HFFc6 (cell line): ENCODE results near the gene G2E3. TPM values are rescaled to one million over a fixed set of nuclear protein-coding genes. Genes with fewer than 3 reads are reported as not detected.

ENCODE experiments used
- DNase-seq: peaks from one replicate; pipeline ENCODE4 v3.0.0-alpha.2; 2018
- H3K27ac Mint-ChIP-seq: 2 replicates; pipeline ENCODE4 v1.8.0; 2020; ENCODE audit warnings: mild to moderate bottlenecking, mixed read lengths
- H3K27me3 Mint-ChIP-seq: 2 replicates; pipeline ENCODE4 v1.8.0; 2021; ENCODE audit warnings: mild to moderate bottlenecking, moderate library complexity, mixed read lengths; ENCODE audit not compliant: insufficient read depth
- H3K36me3 Mint-ChIP-seq: 2 replicates; pipeline ENCODE4 v1.8.0; 2021; ENCODE audit warnings: low read depth, mixed read lengths
- H3K4me1 Mint-ChIP-seq: 2 replicates; pipeline ENCODE4 v1.8.0; 2020; ENCODE audit warnings: low read depth, mixed read lengths
- H3K4me3 Mint-ChIP-seq: 2 replicates; pipeline ENCODE4 v1.8.0; 2020; ENCODE audit warnings: mild to moderate bottlenecking, moderate library complexity, mixed read lengths
- H3K9me3 Mint-ChIP-seq: 2 replicates; pipeline ENCODE4 v1.8.0; 2020; ENCODE audit warnings: mild to moderate bottlenecking, mixed read lengths
- CTCF ChIP-seq: fragments of 200-600 bp; sonication (generic); IDR thresholded peaks from 2 replicates; pipeline ENCODE4 v1.5.0; 2021; ENCODE audit warnings: antibody characterized with exemption, mild to moderate bottlenecking
- total RNA-seq, 6 experiments: library from RNA; stranded (reverse); fragmentation: NEBNext Ultra II Directional; extraction: Animal tissue kit (Norgen Biotek cat#: 25700); gene quantifications; 2 replicates in 1 of 6; 3 replicates in 5 of 6; pipeline ENCODE4 v1.2.3, GENCODE V29; 2021

The G2E3 gene
- total RNA-seq, 6 experiments from 2014 or later: 26.1 to 34.7 (median 27.3) TPM

- peaks cover 4% of the 10 kb centered on the region for H3K36me3 Mint-ChIP-seq
- DNase-seq: peak; percentile 39
- no peak for TF ChIP-seq CTCF
- no peak overlapping the region; the same call in 1 of the 2 replicates for H3K27ac Mint-ChIP-seq
- peaks cover 44% of the 10 kb centered on the region for H3K4me1 Mint-ChIP-seq
- no peaks in the 10 kb centered on the region for H3K9me3 Mint-ChIP-seq
- no peak overlapping the region; the same call in 1 of the 2 replicates for H3K4me3 Mint-ChIP-seq
- peaks cover 1% of the 10 kb centered on the region; the same call in 1 of the 2 replicates for H3K27me3 Mint-ChIP-seq
Measured at GRCh38 chr14:30550335-30550734, 8.6 kb upstream of the G2E3 start.

- H3K27me3 Mint-ChIP-seq: peaks cover 1% of the 10 kb centered on the region; the same call in 1 of the 2 replicates
- no peak for TF ChIP-seq CTCF
- H3K4me3 Mint-ChIP-seq: no peak overlapping the region
- no peak overlapping the region for H3K27ac Mint-ChIP-seq
- no peaks in the 10 kb centered on the region; the same call in none of the 2 replicates for H3K36me3 Mint-ChIP-seq
- no peak for DNase-seq
- no peaks in the 10 kb centered on the region for H3K9me3 Mint-ChIP-seq
- H3K4me1 Mint-ChIP-seq: peaks cover 44% of the 10 kb centered on the region
Measured at GRCh38 chr14:30551460-30551859, 7.5 kb upstream of the G2E3 start.

- Mint-ChIP-seq H3K4me3 (peak overlapping the region; percentile 62), H3K36me3 (no peaks in the 10 kb centered on the region), H3K9me3 (no peaks in the 10 kb centered on the region), H3K27ac (peak overlapping the region; percentile 73), H3K27me3 (no peaks in the 10 kb centered on the region; the same call in 1 of the 2 replicates), H3K4me1 (peaks cover 50% of the 10 kb centered on the region)
- no peak for TF ChIP-seq CTCF
- DNase-seq: peak; percentile 67
Measured at GRCh38 chr14:30553311-30553989, 5.5 kb upstream of the G2E3 start.

GRCh38 chr14:30558362-30558674 lies 640 bp upstream of the G2E3 start:
- peak overlapping the region; percentile 100 for H3K4me3 Mint-ChIP-seq
- no peaks in the 10 kb centered on the region for H3K27me3 Mint-ChIP-seq
- peak overlapping the region; percentile 100 for H3K27ac Mint-ChIP-seq
- H3K9me3 Mint-ChIP-seq: no peaks in the 10 kb centered on the region
- peaks cover 41% of the 10 kb centered on the region for H3K4me1 Mint-ChIP-seq
- H3K36me3 Mint-ChIP-seq: peaks cover 32% of the 10 kb centered on the region
- DNase-seq: no peak
- no peak for TF ChIP-seq CTCF

- Mint-ChIP-seq H3K27me3 (no peaks in the 10 kb centered on the region), H3K9me3 (no peaks in the 10 kb centered on the region)
- DNase-seq: peak; percentile 20
Measured at GRCh38 chr14:30559638-30560091, 707 bp downstream of the G2E3 start.

More at GRCh38 chr14:30559638-30560091, 707 bp downstream of the G2E3 start:
- Mint-ChIP-seq H3K27ac (peak overlapping the region; percentile 100), H3K4me3 (peak overlapping the region; percentile 100), H3K36me3 (peaks cover 34% of the 10 kb centered on the region), H3K4me1 (peaks cover 33% of the 10 kb centered on the region)
- no peak for TF ChIP-seq CTCF
